Ishikawa (cell line): ENCODE measurements around the gene PRKN.

Source experiments
- CEBPB ChIP-seq: IDR thresholded peaks from 2 replicates; pipeline ENCODE4 v1.6.1; 2012
- CREB1 ChIP-seq: IDR thresholded peaks from 2 replicates; pipeline ENCODE4 v1.6.1; 2012; ENCODE audit warnings: low read depth
- EGR1 ChIP-seq: IDR thresholded peaks from 2 replicates; pipeline ENCODE4 v1.6.1; 2012
- EP300 ChIP-seq: IDR thresholded peaks from 2 replicates; pipeline ENCODE4 v1.6.1; 2012; ENCODE audit warnings: borderline replicate concordance
- FOXM1 ChIP-seq: IDR thresholded peaks from 2 replicates; pipeline ENCODE4 v1.6.1; 2012; ENCODE audit warnings: low read depth, borderline replicate concordance
- NFIC ChIP-seq: IDR thresholded peaks from 2 replicates; pipeline ENCODE4 v1.6.1; 2012
- RAD21 ChIP-seq: IDR thresholded peaks from 2 replicates; pipeline ENCODE4 v1.6.1; 2012; ENCODE audit warnings: low read depth
- TAF1 ChIP-seq: IDR thresholded peaks from 2 replicates; pipeline ENCODE4 v1.6.1; 2012; ENCODE audit warnings: low read depth, mild to moderate bottlenecking
- TCF12 ChIP-seq: IDR thresholded peaks from 2 replicates; pipeline ENCODE4 v1.6.1; 2012; ENCODE audit warnings: low read depth
- TEAD4 ChIP-seq: IDR thresholded peaks from 2 replicates; pipeline ENCODE4 v1.6.1; 2012
- YY1 ChIP-seq: IDR thresholded peaks from 2 replicates; pipeline ENCODE4 v1.6.1; 2012; ENCODE audit warnings: low read depth
- ZBTB7A ChIP-seq: IDR thresholded peaks from 2 replicates; pipeline ENCODE4 v1.6.1; 2012; ENCODE audit warnings: low read depth
- TF ChIP-seq, protein P1 (sequence below): IDR thresholded peaks from 2 replicates; pipeline ENCODE4 v1.6.1; 2012
- TF ChIP-seq, protein P2 (sequence below): IDR thresholded peaks from 2 replicates; pipeline ENCODE4 v1.6.1; 2012; ENCODE audit warnings: low read depth, mild to moderate bottlenecking
- TF ChIP-seq, protein P3 (sequence below): IDR thresholded peaks from 2 replicates; pipeline ENCODE4 v1.6.1; 2012

The PRKN gene

DNA sequence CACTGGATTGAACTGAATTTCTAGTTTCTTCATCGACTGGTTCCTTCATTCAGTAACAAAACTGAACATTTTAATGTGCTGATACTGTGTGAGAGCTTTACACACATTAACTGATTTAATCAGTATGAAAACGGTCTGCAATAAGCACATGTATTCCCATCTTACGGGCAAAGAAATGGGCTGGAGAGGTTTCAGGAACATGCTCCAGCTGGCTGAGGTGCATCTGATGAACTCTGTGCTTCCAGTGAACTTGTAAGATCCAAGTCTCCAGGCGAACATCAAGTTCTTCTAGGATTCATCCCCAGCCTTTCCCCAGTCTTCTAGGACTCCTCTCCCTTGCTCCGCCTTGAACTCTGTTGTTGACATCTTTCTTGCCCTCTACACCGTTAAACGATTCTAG lies 1233.0 kb downstream of the PRKN start:
- TF ChIP-seq FOXM1 (no peak), TCF12 (no peak), EP300 (no peak), YY1 (no peak), CEBPB (no peak), CREB1 (no peak), ZBTB7A (no peak), RAD21 (no peak), NFIC (no peak), TAF1 (no peak), TEAD4 (no peak), EGR1 (no peak)
- TF ChIP-seq, protein P1, sequence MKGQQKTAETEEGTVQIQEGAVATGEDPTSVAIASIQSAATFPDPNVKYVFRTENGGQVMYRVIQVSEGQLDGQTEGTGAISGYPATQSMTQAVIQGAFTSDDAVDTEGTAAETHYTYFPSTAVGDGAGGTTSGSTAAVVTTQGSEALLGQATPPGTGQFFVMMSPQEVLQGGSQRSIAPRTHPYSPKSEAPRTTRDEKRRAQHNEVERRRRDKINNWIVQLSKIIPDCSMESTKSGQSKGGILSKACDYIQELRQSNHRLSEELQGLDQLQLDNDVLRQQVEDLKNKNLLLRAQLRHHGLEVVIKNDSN, result no peak
- TF ChIP-seq, protein P2, sequence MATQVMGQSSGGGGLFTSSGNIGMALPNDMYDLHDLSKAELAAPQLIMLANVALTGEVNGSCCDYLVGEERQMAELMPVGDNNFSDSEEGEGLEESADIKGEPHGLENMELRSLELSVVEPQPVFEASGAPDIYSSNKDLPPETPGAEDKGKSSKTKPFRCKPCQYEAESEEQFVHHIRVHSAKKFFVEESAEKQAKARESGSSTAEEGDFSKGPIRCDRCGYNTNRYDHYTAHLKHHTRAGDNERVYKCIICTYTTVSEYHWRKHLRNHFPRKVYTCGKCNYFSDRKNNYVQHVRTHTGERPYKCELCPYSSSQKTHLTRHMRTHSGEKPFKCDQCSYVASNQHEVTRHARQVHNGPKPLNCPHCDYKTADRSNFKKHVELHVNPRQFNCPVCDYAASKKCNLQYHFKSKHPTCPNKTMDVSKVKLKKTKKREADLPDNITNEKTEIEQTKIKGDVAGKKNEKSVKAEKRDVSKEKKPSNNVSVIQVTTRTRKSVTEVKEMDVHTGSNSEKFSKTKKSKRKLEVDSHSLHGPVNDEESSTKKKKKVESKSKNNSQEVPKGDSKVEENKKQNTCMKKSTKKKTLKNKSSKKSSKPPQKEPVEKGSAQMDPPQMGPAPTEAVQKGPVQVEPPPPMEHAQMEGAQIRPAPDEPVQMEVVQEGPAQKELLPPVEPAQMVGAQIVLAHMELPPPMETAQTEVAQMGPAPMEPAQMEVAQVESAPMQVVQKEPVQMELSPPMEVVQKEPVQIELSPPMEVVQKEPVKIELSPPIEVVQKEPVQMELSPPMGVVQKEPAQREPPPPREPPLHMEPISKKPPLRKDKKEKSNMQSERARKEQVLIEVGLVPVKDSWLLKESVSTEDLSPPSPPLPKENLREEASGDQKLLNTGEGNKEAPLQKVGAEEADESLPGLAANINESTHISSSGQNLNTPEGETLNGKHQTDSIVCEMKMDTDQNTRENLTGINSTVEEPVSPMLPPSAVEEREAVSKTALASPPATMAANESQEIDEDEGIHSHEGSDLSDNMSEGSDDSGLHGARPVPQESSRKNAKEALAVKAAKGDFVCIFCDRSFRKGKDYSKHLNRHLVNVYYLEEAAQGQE, result no peak
- TF ChIP-seq, protein P3, sequence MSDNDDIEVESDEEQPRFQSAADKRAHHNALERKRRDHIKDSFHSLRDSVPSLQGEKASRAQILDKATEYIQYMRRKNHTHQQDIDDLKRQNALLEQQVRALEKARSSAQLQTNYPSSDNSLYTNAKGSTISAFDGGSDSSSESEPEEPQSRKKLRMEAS, result no peak

DNA sequence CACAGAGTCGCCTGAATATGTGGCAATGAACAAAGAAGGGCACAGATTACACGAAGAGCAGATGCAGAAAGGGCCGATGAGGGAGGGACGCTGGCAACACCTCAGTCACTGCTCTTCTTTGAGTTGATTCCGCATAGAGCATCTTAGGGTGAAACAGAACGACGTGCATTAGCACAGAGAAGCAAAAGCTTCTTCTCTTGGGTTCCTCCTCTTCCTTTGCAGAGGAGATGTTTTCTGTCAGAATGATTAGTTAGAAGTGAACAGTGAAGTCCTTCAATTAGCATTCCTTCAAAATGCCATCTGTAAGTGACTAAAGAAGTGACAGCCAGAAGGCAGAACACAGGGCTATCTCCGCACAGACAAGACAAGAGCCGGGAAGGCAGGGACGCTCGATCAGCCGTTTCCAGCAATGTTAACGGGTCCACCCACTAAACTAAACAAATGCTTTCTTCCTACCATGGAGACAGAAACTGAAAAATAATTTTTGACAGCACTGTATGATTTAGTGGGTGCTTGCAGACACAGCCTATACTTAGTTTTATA lies 1233.9 kb downstream of the PRKN start:
- TF ChIP-seq TAF1 (no peak), CEBPB (no peak), CREB1 (no peak), EGR1 (no peak), FOXM1 (no peak), RAD21 (no peak), NFIC (no peak), EP300 (no peak), ZBTB7A (no peak), TEAD4 (no peak), TCF12 (no peak), YY1 (no peak)
- TF ChIP-seq, protein P3, result no peak
- TF ChIP-seq, protein P2, result no peak
- TF ChIP-seq, protein P1, result no peak

DNA sequence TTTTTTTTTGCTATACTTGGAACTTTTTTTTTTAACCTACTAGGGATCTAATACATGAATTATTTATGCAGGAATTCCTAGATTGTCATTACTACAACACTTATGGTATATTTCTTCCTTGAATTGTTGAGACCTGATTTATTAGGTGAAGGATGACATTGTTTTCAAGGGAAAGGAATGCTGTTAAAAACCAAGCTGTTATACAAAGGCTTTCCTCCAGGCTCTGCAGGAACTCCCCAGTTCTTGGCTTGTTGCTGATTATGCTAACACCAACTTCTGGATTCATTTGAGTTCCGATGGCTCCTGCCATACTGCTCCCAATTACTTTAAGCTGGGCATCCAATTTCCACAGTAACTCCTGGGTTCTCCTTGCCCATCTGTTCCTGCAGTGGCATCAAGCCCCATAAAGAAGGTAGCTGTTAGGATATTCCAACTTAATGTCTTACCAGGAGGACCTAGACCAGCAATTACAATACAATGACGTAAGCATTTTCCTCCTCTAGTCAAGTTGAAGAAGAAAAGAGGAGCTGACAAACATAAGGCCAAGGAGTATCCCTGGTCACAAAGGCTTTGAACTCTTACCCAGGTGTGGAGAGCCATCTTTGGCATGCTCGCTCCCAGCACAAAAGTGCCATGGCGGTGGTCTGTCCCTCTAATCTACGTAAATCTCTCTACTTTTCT lies 1237.8 kb downstream of the PRKN start:
- TF ChIP-seq ZBTB7A (no peak), EP300 (no peak), TCF12 (no peak), FOXM1 (no peak), TEAD4 (no peak), RAD21 (no peak), YY1 (no peak), NFIC (no peak), TAF1 (no peak), EGR1 (no peak)
- TF ChIP-seq, protein P1, result no peak
- TF ChIP-seq, protein P3, result no peak

DNA sequence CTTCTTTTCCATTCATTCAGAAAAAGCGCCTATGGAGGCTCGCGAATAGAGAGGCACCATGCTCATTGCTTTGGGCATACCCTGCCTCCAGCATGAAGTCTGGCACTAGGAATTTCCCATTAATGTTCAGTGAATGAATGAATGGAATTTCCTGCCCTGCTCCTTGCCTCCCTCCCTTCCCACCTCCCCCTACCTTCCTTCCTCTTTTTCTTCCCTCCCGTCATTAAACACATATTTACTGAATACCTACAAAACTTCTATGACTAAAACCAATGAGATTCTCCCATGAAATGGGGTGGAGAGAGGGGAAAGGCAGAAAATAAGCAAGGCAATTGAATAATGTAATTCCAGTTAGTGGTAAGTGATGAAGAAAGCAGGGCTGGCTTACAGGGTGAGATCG lies 1239.9 kb downstream of the PRKN start:
- TF ChIP-seq TCF12, result no peak
- TF ChIP-seq ZBTB7A, result no peak
- TF ChIP-seq RAD21, result no peak
- TF ChIP-seq TAF1, result no peak
- TF ChIP-seq, protein P2, result no peak
- TF ChIP-seq FOXM1, result no peak
- TF ChIP-seq EP300, result no peak
- no peak for TF ChIP-seq NFIC
- TF ChIP-seq CREB1, result no peak
- TF ChIP-seq, protein P3, result no peak
- no peak for TF ChIP-seq CEBPB
- TF ChIP-seq YY1, result no peak
- TF ChIP-seq, protein P1, result no peak
